DOHH2 (cell line): ENCODE results near the gene B3GNT8.

ENCODE experiments used
- CTCF ChIP-seq: fragments of 200-600 bp; sonication (generic); IDR thresholded peaks from one replicate; pipeline ENCODE4 v1.5.1; 2014; ENCODE audit warnings: antibody characterized with exemption, mild to moderate bottlenecking, low read depth, low read length; ENCODE audit not compliant: poor library complexity, severe bottlenecking
- EZH2phosphoT487 ChIP-seq: fragments of 200-600 bp; sonication (generic); IDR thresholded peaks from 2 replicates; pipeline ENCODE4 v1.6.1; 2017; ENCODE audit warnings: borderline replicate concordance, mild to moderate bottlenecking, antibody characterized with exemption, low read length, moderate library complexity, mixed read lengths

DNA sequence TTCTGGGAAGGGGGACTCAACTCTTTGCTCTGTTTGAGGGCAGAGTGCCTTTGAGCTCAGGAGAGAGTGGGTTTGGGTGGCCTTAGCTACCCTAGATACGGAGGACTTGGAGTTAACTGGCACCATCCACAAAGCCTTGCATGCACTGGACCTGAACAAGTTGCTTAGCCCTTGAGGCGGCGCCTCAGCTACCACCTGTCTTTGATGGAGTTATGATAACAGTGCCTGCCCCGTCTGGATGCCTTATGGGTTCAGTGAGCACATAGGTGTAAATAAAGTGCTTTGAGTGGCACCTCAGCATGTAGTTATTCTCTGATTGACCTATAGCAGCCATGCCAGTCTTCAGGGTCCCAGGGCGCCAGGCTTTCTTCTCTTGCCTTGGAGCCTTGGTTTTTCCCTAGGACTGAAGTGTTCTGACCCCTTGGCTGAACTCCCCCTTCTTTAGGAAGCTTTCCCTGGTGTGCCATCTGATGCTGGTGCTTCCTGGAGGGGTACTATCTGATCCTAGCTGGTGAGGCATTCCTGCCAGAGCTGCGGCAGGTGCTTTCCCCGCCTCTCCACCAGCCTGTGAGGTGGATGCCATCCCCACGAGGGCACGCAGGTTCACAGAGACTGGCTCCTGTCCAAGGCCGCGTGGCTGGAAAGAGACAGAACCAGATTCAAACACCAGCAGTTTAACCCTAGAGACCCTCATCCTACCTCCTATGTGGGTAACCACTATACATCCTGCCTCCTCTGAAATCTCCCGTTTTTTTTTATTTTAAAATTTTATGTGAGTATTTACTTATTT lies 23.8 kb downstream of the B3GNT8 start:
- TF ChIP-seq CTCF, result no peak
- no peak for TF ChIP-seq EZH2phosphoT487
